Heart left ventricle (tissue), 16 donors: ENCODE measurements around the gene CORO1C. TPM values are rescaled to one million over a fixed set of nuclear protein-coding genes. Genes with fewer than 3 reads are reported as not detected.
A peak's percentile ranks its signal among the peaks of the same experiment; 100 is the strongest.

Source experiments
- ATAC-seq, 4 donors: fragments of 200-7000 bp; cut with Tn5 transposase; one replicate each; pipeline ENCODE4 v1.9.1; 2020 to 2022; ENCODE audit warnings: moderate library complexity in 4 of 4, mild to moderate bottlenecking in 3 of 4, moderate number of reproducible peaks in 1 of 4
- DNase-seq, 5 donors: peaks; one replicate each; pipeline ENCODE4 v3.0.0-alpha.2; 2020
- H3K27ac ChIP-seq, 12 donors: fragments of 200-600 bp; sonication (generic) in 4 of 12; one replicate each; pipeline versions ENCODE4 v1.5.0 to v1.8.0; 2016 to 2022; ENCODE audit warnings: mild to moderate bottlenecking in 2 of 12
- H3K27me3 ChIP-seq, 9 donors: fragments of 200-600 bp; sonication (generic) in 2 of 9; one replicate each; pipeline versions ENCODE4 v1.5.1 to v1.8.0; 2016 to 2022; ENCODE audit warnings: mild to moderate bottlenecking in 3 of 9
- H3K36me3 ChIP-seq, 9 donors: fragments of 200-600 bp; sonication (generic) in 2 of 9; one replicate each; pipeline versions ENCODE4 v1.5.0 to v1.8.0; 2018 to 2022; ENCODE audit warnings: mild to moderate bottlenecking in 2 of 9
- H3K4me1 ChIP-seq, 12 donors: fragments of 200-600 bp; sonication (generic) in 4 of 12; one replicate each; pipeline versions ENCODE4 v1.5.0 to v1.8.0; 2016 to 2022; ENCODE audit warnings: mild to moderate bottlenecking in 3 of 12
- H3K4me3 ChIP-seq, 12 donors: fragments of 200-600 bp; sonication (generic) in 4 of 12; one replicate each; pipeline versions ENCODE4 v1.5.0 to v1.8.0; 2017 to 2022; ENCODE audit warnings: mild to moderate bottlenecking in 9 of 12, moderate library complexity in 4 of 12
- H3K9me3 ChIP-seq, 12 donors: fragments of 200-600 bp; sonication (generic) in 4 of 12; one replicate each; pipeline versions ENCODE4 v1.5.0 to v1.8.0; 2016 to 2022; ENCODE audit warnings: mild to moderate bottlenecking in 1 of 12
- CTCF ChIP-seq, 12 donors: fragments of 200-600 bp; sonication (generic) in 4 of 12; IDR thresholded peaks; one replicate each; pipeline versions ENCODE4 v1.5.0 to v1.8.0; 2018 to 2022; ENCODE audit warnings: antibody characterized with exemption in 12 of 12, mild to moderate bottlenecking in 5 of 12
- POLR2A ChIP-seq, 2 donors: fragments of 450-650 bp; IDR thresholded peaks; one replicate each; pipeline ENCODE4 v1.6.1; 2017; ENCODE audit warnings: antibody characterized with exemption in 2 of 2, mild to moderate bottlenecking in 2 of 2, moderate library complexity in 2 of 2
- WGBS, 4 donors: extraction: QIAGEN DNeasy Blood & Tissue Kit in 2 of 4; methylation state at CpG; one replicate each; pipeline versions ENCODE4 v1.1.5 to v1.1.7; 2013 to 2018; 5-methylcytosine and 5-hydroxymethylcytosine counted together
- intact Hi-C, 10 donors: fragments of 100-400 bp; cut with DNase I; formaldehyde crosslinking; loops; one replicate each; pipeline versions ENCODE4 v1.11.1 to v1.14.2; 2022
- polyA plus RNA-seq, 2 donors: library from polyadenylated mRNA; stranded (reverse); fragments of 200-250 nt; gene quantifications; one replicate each; pipeline ENCODE4 v1.2.3, GENCODE V29; 2013
- total RNA-seq, 9 donors: library from RNA; depleted of rRNA in 2 of 9; stranded (reverse); fragments of >200 nt in 2 of 9; fragmentation: NEBNext Ultra II Directional in 3 of 9; extraction: Animal tissue kit (Norgen Biotek cat#: 25700) in 3 of 9; gene quantifications; one replicate each; pipeline versions ENCODE4 v1.1.0 to v1.2.4, GENCODE V29; 2016 to 2023
- donor health status: ischemic (EF 13 %, LVEDD 7.1; RV severe dilation, severe dysfunction).
- donor health status: healthy with polysubstance abuse.
- donor health status: DM: no; HTN: yes; CAD: no.
- donor health status: DM: no; HTN: no; CAD: no.
- donor health status: ischemic (EF 25% LVEDD 6.9; RV normal size, moderate dysfunction).
- donor health status: ischemic (EF 25% LVEDD 5.7; RV mildly dilated, moderate dysfunction).
- donor health status: healthy.
- donor health status: DM: yes; HTN: yes; CAD: no.
- donor health status: ischemic (EF 35%, LVEDD 5.7; RV mildly dilated, moderate dysfunction).
- donor health status: nonischemic (EF 11% LVEDD 7.7; RV severe dilation, severe dysfunction).
- donor health status: DM: yes; HTN: yes; CAD: no.
- donor health status: PGD.
- donor health status: ischemic (EF 29% LVEDD 5.4; RV normal size, mild dysfunction).
- donor health status: nonischemic (EF 23%, LVEDD 6.1; RV moderate dilation, normal function).

CORO1C gene
- total and polyA plus RNA-seq, 11 donors = 18.3 to 119 (median 65.2) TPM

GRCh38 chr12:108599541-108599940 is 131.8 kb downstream of the CORO1C start:
- no peak overlapping the region for H3K27ac ChIP-seq
- ATAC-seq = no peak
- H3K4me3 ChIP-seq = no peak overlapping the region
- H3K4me1 ChIP-seq = no peaks in the 10 kb centered on the region
- WGBS, 4 donors = 71 to 88% (median 80%) methylated on average over 5 to 6 of the region's 6 CpGs
- DNase-seq = peak in 1 of 5 donors; percentile 34
- TF ChIP-seq CTCF (IDR thresholded peaks at IDR 0.05) = no peak
- intact Hi-C loops = no loop called here
- no peaks in the 10 kb centered on the region for H3K9me3 ChIP-seq
- H3K27me3 ChIP-seq = no peaks in the 10 kb centered on the region
- H3K36me3 ChIP-seq = no peaks in the 10 kb centered on the region

- Histone ChIP-seq H3K9me3 (no peaks in the 10 kb centered on the region), H3K4me3 (peak overlapping the region in 1 of 12 donors; percentile 57), H3K36me3 (no peaks in the 10 kb centered on the region), H3K27ac (peak overlapping the region in 3 of 12 donors; percentile 8 to 41 (median 24)), H3K4me1 (no peaks in the 10 kb centered on the region), H3K27me3 (no peaks in the 10 kb centered on the region)
- 87 to 94% (median 89%) methylated on average over 11 of the region's 11 CpGs for WGBS, 4 donors
- TF ChIP-seq POLR2A (IDR thresholded peaks at IDR 0.05) = no peak
- TF ChIP-seq CTCF (IDR thresholded peaks at IDR 0.05) = no peak
- peak in 1 of 5 donors; percentile 35 for DNase-seq
- no peak for ATAC-seq
- intact Hi-C loops = no loop called here
Measured at GRCh38 chr12:108598553-108599250, 132.6 kb downstream of the CORO1C start.

- 47 to 60% (median 55%) methylated on average over 15 to 27 of the region's 27 CpGs for WGBS, 4 donors
- no peak for TF ChIP-seq POLR2A (IDR thresholded peaks at IDR 0.05)
- TF ChIP-seq CTCF (IDR thresholded peaks at IDR 0.05) = no peak
- ATAC-seq (peak in 3 of 4 donors; percentile 53 to 84 (median 72)), DNase-seq (peak; percentile 26 to 71 (median 48))
- Histone ChIP-seq H3K4me3 (peak within 1 kb of the TSS in 10 of 12 donors; percentile 4 to 61 (median 38)), H3K36me3 (no peaks in the 10 kb centered on the region), H3K27ac (peak within 1 kb of the TSS in 3 of 12 donors; percentile 8 to 43 (median 24)), H3K4me1 (no peaks in the 10 kb centered on the region), H3K27me3 (no peaks in the 10 kb centered on the region), H3K9me3 (no peaks in the 10 kb centered on the region)
- intact Hi-C loops = no loop called here
Measured at GRCh38 chr12:108597559-108598471, 133.5 kb downstream of the CORO1C start, which contains the start of gene TMEM119. TMEM119 (minus strand) TSS chr12:108598084; CDS start chr12:108592383, 5,701 bp downstream.
